IMR-90 (cell line): ENCODE data around the gene GPR152. TPM values are rescaled to one million over a fixed set of nuclear protein-coding genes. Genes with fewer than 3 reads are reported as not detected.

Source experiments
- ATAC-seq: fragments of 200-7000 bp; cut with Tn5 transposase; 2 replicates; pipeline ENCODE4 v1.9.1; 2020; ENCODE audit warnings: low read depth, mild to moderate bottlenecking, moderate library complexity
- BruUV-seq: library from RNA; stranded (reverse); fragments of 400-500 nt; replicated peaks from 2 replicates; lab custom pipeline; 2021; lab: Mats Ljungman, UMichigan
- CTCF ChIA-PET: fragments of 300-600 bp; formaldehyde crosslinking; extraction: SDS; loops from one replicate; lab custom pipeline; 2021; ENCODE audit warnings: antibody characterized with exemption; lab: Yijun Ruan, JAX
- POLR2A ChIA-PET: fragments of 300-600 bp; sonication (Branson Sonifier 250); formaldehyde crosslinking; loops from one replicate; lab custom pipeline; 2022; ENCODE audit warnings: antibody characterized with exemption; ENCODE audit not compliant: unreplicated experiment; lab: Charles Lee
- DNase-seq: peaks from one replicate; pipeline ENCODE4 v3.0.0; 2013
- H2AFZ ChIP-seq: replicated peaks from 2 replicates; pipeline ENCODE3; 2013; ENCODE audit warnings: low read length, mild to moderate bottlenecking; ENCODE audit not compliant: poor library complexity
- H2AK5ac ChIP-seq: 2 replicates; pipeline ENCODE4 v1.6.1; 2013; ENCODE audit warnings: low read depth, low read length, inconsistent platforms
- H2AK9ac ChIP-seq: replicated peaks from 2 replicates; pipeline ENCODE3; 2013; ENCODE audit warnings: mild to moderate bottlenecking, low read depth, low read length, moderate library complexity; ENCODE audit not compliant: poor library complexity
- H2BK120ac ChIP-seq: 2 replicates; pipeline ENCODE4 v1.6.1; 2013; ENCODE audit warnings: low read depth, low read length, inconsistent platforms
- H2BK15ac ChIP-seq: 3 replicates; pipeline ENCODE4 v1.6.1; 2013; ENCODE audit warnings: low read depth, low read length, inconsistent platforms
- H2BK20ac ChIP-seq: 2 replicates; pipeline ENCODE4 v1.6.1; 2013; ENCODE audit warnings: low read depth, mild to moderate bottlenecking, inconsistent platforms, low read length, moderate library complexity
- H2BK5ac ChIP-seq: 2 replicates; pipeline ENCODE4 v1.6.1; 2013; ENCODE audit warnings: mild to moderate bottlenecking, low read depth, low read length, inconsistent platforms; ENCODE audit not compliant: poor library complexity, severe bottlenecking
- H3K14ac ChIP-seq: replicated peaks from 2 replicates; pipeline ENCODE4 v1.6.1; 2013; ENCODE audit warnings: low read depth, low read length, inconsistent platforms
- H3K18ac ChIP-seq: 2 replicates; pipeline ENCODE4 v1.6.1; 2013; ENCODE audit warnings: low read depth, low read length, control low read depth
- H3K23ac ChIP-seq: 2 replicates; pipeline ENCODE4 v1.6.1; 2013; ENCODE audit warnings: low read depth, low read length, inconsistent platforms
- H3K27ac ChIP-seq: 2 replicates; pipeline ENCODE4 v1.5.1; 2013; ENCODE audit warnings: mild to moderate bottlenecking, control low read depth, low read length; ENCODE audit not compliant: insufficient read depth
- H3K27me3 ChIP-seq: 2 replicates; pipeline ENCODE4 v1.6.1; 2013; ENCODE audit warnings: low read length; ENCODE audit not compliant: control insufficient read depth, insufficient read depth
- H3K36me3 ChIP-seq: 2 replicates; pipeline ENCODE4 v1.6.1; 2013; ENCODE audit warnings: low read length, mixed read lengths; ENCODE audit not compliant: control insufficient read depth, insufficient read depth
- H3K4ac ChIP-seq: 2 replicates; pipeline ENCODE4 v1.6.1; 2013; ENCODE audit warnings: low read depth, low read length, inconsistent platforms
- H3K4me1 ChIP-seq: 2 replicates; pipeline ENCODE4 v1.6.1; 2013; ENCODE audit warnings: low read length, mixed read lengths; ENCODE audit not compliant: control insufficient read depth, insufficient read depth
- H3K4me2 ChIP-seq: 2 replicates; pipeline ENCODE4 v1.6.1; 2013; ENCODE audit warnings: low read depth, mild to moderate bottlenecking, control low read depth, low read length, moderate library complexity
- H3K4me3 ChIP-seq: 2 replicates; pipeline ENCODE4 v1.5.1; 2013; ENCODE audit warnings: low read depth, mild to moderate bottlenecking, control low read depth, low read length, moderate library complexity; ENCODE audit not compliant: insufficient read depth
- H3K56ac ChIP-seq: 2 replicates; pipeline ENCODE4 v1.6.1; 2013; ENCODE audit warnings: low read length, inconsistent platforms; ENCODE audit not compliant: insufficient read depth; ENCODE audit errors: extremely low read depth
- H3K79me1 ChIP-seq, 2 experiments: 2 replicates each; pipeline ENCODE4 v1.6.1; 2013; ENCODE audit warnings: low read length in 2 of 2, inconsistent platforms in 1 of 2, low read depth in 1 of 2
- H3K9ac ChIP-seq: 2 replicates; pipeline ENCODE4 v1.6.1; 2013; ENCODE audit warnings: low read depth, low read length, control low read depth
- H3K9me1 ChIP-seq: 2 replicates; pipeline ENCODE4 v1.6.1; 2013; ENCODE audit warnings: low read length, inconsistent platforms; ENCODE audit not compliant: insufficient read depth
- H3K9me3 ChIP-seq: 2 replicates; pipeline ENCODE4 v1.6.1; 2013; ENCODE audit warnings: low read length; ENCODE audit not compliant: control insufficient read depth, insufficient read depth
- H4K20me1 ChIP-seq: 2 replicates; pipeline ENCODE4 v1.6.1; 2013; ENCODE audit warnings: low read length, inconsistent platforms; ENCODE audit not compliant: insufficient read depth
- H4K5ac ChIP-seq: 2 replicates; pipeline ENCODE4 v1.6.1; 2013; ENCODE audit warnings: mild to moderate bottlenecking, low read depth, low read length, control low read depth
- H4K8ac ChIP-seq, 2 experiments: 2 replicates each; pipeline ENCODE4 v1.6.1; 2013; ENCODE audit warnings: low read depth in 2 of 2, low read length in 2 of 2, control low read depth in 1 of 2, inconsistent platforms in 1 of 2
- H4K91ac ChIP-seq: 2 replicates; pipeline ENCODE4 v1.6.1; 2013; ENCODE audit warnings: low read depth, low read length, inconsistent platforms; ENCODE audit not compliant: insufficient read depth
- BHLHE40 ChIP-seq: fragments of 150-350 bp; IDR thresholded peaks from 2 replicates; pipeline ENCODE4 v1.6.1; 2016; ENCODE audit warnings: mild to moderate bottlenecking, low read depth, low read length
- CEBPB ChIP-seq: IDR thresholded peaks from 2 replicates; pipeline ENCODE4 v1.6.1; 2012; ENCODE audit warnings: low read depth, low read length, improper control_type of control experiment
- CHD1 ChIP-seq: IDR thresholded peaks from 2 replicates; pipeline ENCODE4 v1.6.1; 2012; ENCODE audit warnings: low read depth, low read length, improper control_type of control experiment
- FOS ChIP-seq: fragments of 150-350 bp; IDR thresholded peaks from 2 replicates; pipeline ENCODE4 v1.6.1; 2016; ENCODE audit warnings: low read depth, low read length
- MAFK ChIP-seq: IDR thresholded peaks from 2 replicates; pipeline ENCODE4 v1.6.1; 2012; ENCODE audit warnings: low read depth, low read length, improper control_type of control experiment
- MAZ ChIP-seq: IDR thresholded peaks from 2 replicates; pipeline ENCODE4 v1.6.1; 2012; ENCODE audit warnings: low read depth, mild to moderate bottlenecking, low read length, improper control_type of control experiment, moderate library complexity, borderline replicate concordance
- MXI1 ChIP-seq: IDR thresholded peaks from 2 replicates; pipeline ENCODE4 v1.6.1; 2012; ENCODE audit warnings: low read depth, mild to moderate bottlenecking, low read length, moderate library complexity, borderline replicate concordance
- NFE2L2 ChIP-seq: fragments of 150-350 bp; IDR thresholded peaks from 2 replicates; pipeline ENCODE4 v1.6.1; 2016; ENCODE audit warnings: low read depth, mild to moderate bottlenecking, low read length
- POLR2A ChIP-seq: IDR thresholded peaks from 2 replicates; pipeline ENCODE4 v1.6.1; 2012; ENCODE audit warnings: mild to moderate bottlenecking, low read depth, low read length
- RAD21 ChIP-seq: IDR thresholded peaks from 2 replicates; pipeline ENCODE4 v1.6.1; 2012; ENCODE audit warnings: low read length, improper control_type of control experiment
- RCOR1 ChIP-seq: IDR thresholded peaks from 2 replicates; pipeline ENCODE4 v1.6.1; 2012; ENCODE audit warnings: mild to moderate bottlenecking, low read length, improper control_type of control experiment; ENCODE audit not compliant: insufficient replicate concordance
- RFX5 ChIP-seq: IDR thresholded peaks from 2 replicates; pipeline ENCODE4 v1.8.0; 2012; ENCODE audit warnings: low read depth, mild to moderate bottlenecking, low read length, moderate library complexity
- SMC3 ChIP-seq: fragments of 150-350 bp; IDR thresholded peaks from 2 replicates; pipeline ENCODE4 v1.6.1; 2016; ENCODE audit warnings: low read depth, mild to moderate bottlenecking, antibody characterized with exemption, low read length, moderate library complexity
- WGBS, 2 experiments: methylation state at CpG; one replicate each; pipeline versions ENCODE4 v1.1.5 to v1.1.7; 2013; ENCODE audit warnings: missing lambda C conversion rate in 2 of 2; ENCODE audit not compliant: insufficient read length in 1 of 2; ENCODE audit errors: extremely low coverage in 2 of 2; 5-methylcytosine and 5-hydroxymethylcytosine counted together
- dilution Hi-C: fragments of 300-500 bp; cut with HindIII; formaldehyde crosslinking; loops from one replicate; pipeline ENCODE4 v1.14.3; 2018; ENCODE audit warnings: low sequenced_read_pairs; ENCODE audit not compliant: unreplicated experiment
- in situ Hi-C: fragments of 300-500 bp; cut with MboI; formaldehyde crosslinking; loops from 3 replicates; pipeline ENCODE4 v1.14.3; 2019; ENCODE audit warnings: low sequenced_read_pairs, inconsistent platforms, mixed read lengths
- intact Hi-C: fragments of 100-400 bp; cut with micrococcal nuclease; formaldehyde crosslinking; loops from 2 replicates; pipeline ENCODE4 v1.10.0; 2022
- polyA plus RNA-seq, 3 experiments: library from polyadenylated mRNA; depleted of rRNA; stranded (reverse); fragments of >200 nt; gene quantifications; 2 replicates each; pipeline ENCODE4 v1.2.3, GENCODE V29; 2012; ENCODE audit warnings: low replicate concordance in 1 of 3
- total RNA-seq: library from RNA; depleted of rRNA; stranded (reverse); fragments of >200 nt; gene quantifications from 2 replicates; pipeline ENCODE4 v1.2.3, GENCODE V29; 2012
- TF ChIP-seq, protein P1 (sequence below): fragments of 150-350 bp; IDR thresholded peaks from 2 replicates; pipeline ENCODE4 v1.6.1; 2016; ENCODE audit warnings: low read depth, mild to moderate bottlenecking, low read length, moderate library complexity, borderline replicate concordance

Gene GPR152
- total and polyA plus RNA-seq, 2 of the 4 experiments (the other 2 are of a cell fraction): not detected

DNA sequence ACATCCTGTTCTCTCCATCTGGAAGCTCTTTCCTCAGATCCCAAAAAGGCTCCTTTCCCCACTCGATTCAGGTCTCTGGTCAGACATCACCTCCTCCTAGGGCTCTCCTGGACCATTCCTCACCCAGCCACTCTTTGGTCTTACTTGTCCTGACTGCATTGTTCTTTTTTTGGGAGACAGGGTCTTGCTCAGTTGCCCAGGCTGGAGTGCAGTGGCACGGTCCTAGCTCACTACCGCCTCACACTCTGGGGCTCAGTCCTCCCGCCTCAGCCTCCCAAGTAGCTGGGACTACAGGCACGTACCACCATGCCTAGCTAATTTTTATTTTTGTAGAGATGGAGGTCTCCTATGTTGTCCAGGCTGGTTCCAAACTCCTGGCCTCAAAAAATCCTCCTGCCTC is 7.0 kb downstream of the GPR152 start:
- no peak overlapping the region for H3K14ac ChIP-seq
- H4K8ac ChIP-seq: no peak overlapping the region
- H3K9ac ChIP-seq: no peak overlapping the region
- H3K9me3 ChIP-seq: no peaks in the 10 kb centered on the region
- H2AK5ac ChIP-seq: no peak overlapping the region
- no TSS peak for BruUV-seq
- H3K4me3 ChIP-seq: no peak overlapping the region
- H4K20me1 ChIP-seq: peaks cover 8% of the 10 kb centered on the region; the same call in 1 of the 2 replicates
- DNase-seq: no peak
- dilution Hi-C loops (no loop called here), intact Hi-C loops (no loop called here), in situ Hi-C loops (no loop called here)
- H2AK9ac ChIP-seq: no peak overlapping the region
- H3K23ac ChIP-seq: no peak overlapping the region
- H2BK5ac ChIP-seq: no peak overlapping the region
- H4K91ac ChIP-seq: no peak overlapping the region
- H2BK15ac ChIP-seq: no peak overlapping the region
- no peak overlapping the region for H3K4ac ChIP-seq
- peaks cover 4% of the 10 kb centered on the region; the same call in 1 of the 2 replicates for H3K27me3 ChIP-seq
- H3K18ac ChIP-seq: no peak overlapping the region
- no peak for TF ChIP-seq MAZ
- no peak for TF ChIP-seq RFX5
- TF ChIP-seq FOS: no peak
- TF ChIP-seq NFE2L2: no peak
- TF ChIP-seq SMC3: no peak
- TF ChIP-seq CEBPB: no peak
- no peak for TF ChIP-seq RAD21
- no peak for TF ChIP-seq POLR2A
- TF ChIP-seq BHLHE40: no peak
- TF ChIP-seq, protein P1, sequence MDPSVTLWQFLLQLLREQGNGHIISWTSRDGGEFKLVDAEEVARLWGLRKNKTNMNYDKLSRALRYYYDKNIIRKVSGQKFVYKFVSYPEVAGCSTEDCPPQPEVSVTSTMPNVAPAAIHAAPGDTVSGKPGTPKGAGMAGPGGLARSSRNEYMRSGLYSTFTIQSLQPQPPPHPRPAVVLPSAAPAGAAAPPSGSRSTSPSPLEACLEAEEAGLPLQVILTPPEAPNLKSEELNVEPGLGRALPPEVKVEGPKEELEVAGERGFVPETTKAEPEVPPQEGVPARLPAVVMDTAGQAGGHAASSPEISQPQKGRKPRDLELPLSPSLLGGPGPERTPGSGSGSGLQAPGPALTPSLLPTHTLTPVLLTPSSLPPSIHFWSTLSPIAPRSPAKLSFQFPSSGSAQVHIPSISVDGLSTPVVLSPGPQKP: no peak
- TF ChIP-seq MXI1: no peak
- TF ChIP-seq MAFK: no peak
- no peak for TF ChIP-seq RCOR1
- TF ChIP-seq CHD1: no peak
- H3K56ac ChIP-seq: no peak overlapping the region
- H2BK120ac ChIP-seq: no peak overlapping the region
- H3K27ac ChIP-seq: no peak overlapping the region
- no peak overlapping the region for H2BK20ac ChIP-seq
- H3K4me1 ChIP-seq: peaks cover 3% of the 10 kb centered on the region; the same call in 1 of the 2 replicates
- ChIA-PET CTCF (no interaction called here), POLR2A (no interaction called here)
- H3K36me3 ChIP-seq: peaks cover 13% of the 10 kb centered on the region; the same call in 1 of the 2 replicates
- no CpG with 5 or more reads among the region's 5 CpGs for WGBS, 2 experiments
- H2AFZ ChIP-seq: no peak overlapping the region
- no peak overlapping the region for H4K5ac ChIP-seq
- H3K4me2 ChIP-seq: no peak overlapping the region
- H3K9me1 ChIP-seq: peaks cover 8% of the 10 kb centered on the region; the same call in 1 of the 2 replicates
- no peak for ATAC-seq
- peaks cover 8 to 22% of the 10 kb centered on the region in 2 experiments for H3K79me1 ChIP-seq
